Suppressor macrophage (primary cell): ENCODE measurements around the gene PRKCA.

Experiments
- DNase-seq, 4 experiments: peaks; one replicate each; pipeline ENCODE4 v3.0.0-alpha.2; 2020 to 2022

The PRKCA gene

GRCh38 chr17:66813296-66813695 is 510.9 kb downstream of the PRKCA start:
- no peak for DNase-seq

- DNase-seq = no peak
These were observed 511.6 kb downstream of the PRKCA start for GRCh38 chr17:66814026-66814425.

GRCh38 chr17:66814570-66814969 is 512.2 kb downstream of the PRKCA start:
- DNase-seq = no peak

- no peak for DNase-seq
These were observed 515.3 kb downstream of the PRKCA start for GRCh38 chr17:66817750-66818149.

- no peak for DNase-seq
These were observed 517.1 kb downstream of the PRKCA start for GRCh38 chr17:66819466-66819865.

- no peak for DNase-seq
These were observed 519.6 kb downstream of the PRKCA start for GRCh38 chr17:66822009-66822408.

GRCh38 chr17:66826856-66827255 is 524.4 kb downstream of the PRKCA start:
- no peak for DNase-seq

GRCh38 chr17:66829386-66829864 is 527.0 kb downstream of the PRKCA start:
- peak; percentile 11 to 64 (median 51) for DNase-seq

- no peak for DNase-seq
These were observed 527.5 kb downstream of the PRKCA start for GRCh38 chr17:66829883-66830282.

- DNase-seq = no peak
These were observed 528.0 kb downstream of the PRKCA start for GRCh38 chr17:66830451-66830850.

- DNase-seq = no peak
These were observed 529.2 kb downstream of the PRKCA start for GRCh38 chr17:66831383-66832210.

- no peak for DNase-seq
These were observed 530.8 kb downstream of the PRKCA start for GRCh38 chr17:66833201-66833600.

GRCh38 chr17:66834426-66834918 is 532.1 kb downstream of the PRKCA start:
- DNase-seq = no peak

GRCh38 chr17:66834919-66835454 is 532.6 kb downstream of the PRKCA start, which contains the start of gene CACNG5:
CACNG5 (plus strand) TSS chr17:66835117; CDS start chr17:66877333, 42,216 bp downstream.
- no peak for DNase-seq

GRCh38 chr17:66835476-66835875 is 533.1 kb downstream of the PRKCA start:
- no peak for DNase-seq

- no peak for DNase-seq
These were observed 533.9 kb downstream of the PRKCA start for GRCh38 chr17:66836063-66837005.

GRCh38 chr17:66837226-66837625 is 534.8 kb downstream of the PRKCA start:
- DNase-seq = no peak

GRCh38 chr17:66837885-66838665 is 535.7 kb downstream of the PRKCA start:
- DNase-seq = no peak

GRCh38 chr17:66839616-66840015 is 537.2 kb downstream of the PRKCA start:
- no peak for DNase-seq

GRCh38 chr17:66840061-66840460 is 537.6 kb downstream of the PRKCA start:
- no peak for DNase-seq

- no peak for DNase-seq
These were observed 538.9 kb downstream of the PRKCA start for GRCh38 chr17:66841328-66841727.

- no peak for DNase-seq
These were observed 539.3 kb downstream of the PRKCA start for GRCh38 chr17:66841744-66842143.
